NCI-H1105 (cell line): ENCODE data around the gene TAF4.
"Not testable (repeated sequence)": the region's sequence is repeated elsewhere in the genome, so short reads cannot be mapped to it uniquely, and the experiment has no call there.

Experiments used
- DNase-seq: peaks from one replicate; lab custom pipeline; 2025; lab: John Stamatoyannopoulos, UW

Gene TAF4

GRCh38 chr20:62003567-62004405, 61.9 kb downstream of the TAF4 start:
- no peak for DNase-seq

- no peak for DNase-seq
Observed at GRCh38 chr20:62002882-62003480, 62.7 kb downstream of the TAF4 start.

GRCh38 chr20:62001178-62001715, 64.4 kb downstream of the TAF4 start:
- DNase-seq: no peak

- DNase-seq: no peak
Observed at GRCh38 chr20:61998343-61999121, 67.1 kb downstream of the TAF4 start.

- no peak for DNase-seq
Observed at GRCh38 chr20:61997891-61998290, 67.8 kb downstream of the TAF4 start.

GRCh38 chr20:61997372-61997771, 68.3 kb downstream of the TAF4 start:
- no peak for DNase-seq

GRCh38 chr20:61994546-61994945, 71.1 kb downstream of the TAF4 start:
- no peak for DNase-seq

- DNase-seq: no peak
Observed at GRCh38 chr20:61993058-61993457, 72.6 kb downstream of the TAF4 start.

- no peak for DNase-seq
Observed at GRCh38 chr20:61991476-61991875, 74.2 kb downstream of the TAF4 start.

GRCh38 chr20:61990484-61990883, 75.2 kb downstream of the TAF4 start:
- no peak for DNase-seq

- no peak for DNase-seq
Observed at GRCh38 chr20:61989741-61990140, 75.9 kb downstream of the TAF4 start.

- DNase-seq: no peak
Observed at GRCh38 chr20:61988665-61989064, 77.0 kb downstream of the TAF4 start.

GRCh38 chr20:61986762-61987321, 78.8 kb downstream of the TAF4 start:
- DNase-seq: no peak

- DNase-seq: no peak
Observed at GRCh38 chr20:61985096-61985495, 80.6 kb downstream of the TAF4 start.

GRCh38 chr20:61984431-61984830, 81.2 kb downstream of the TAF4 start:
- not testable (repeated sequence) for DNase-seq

- no peak for DNase-seq
Observed at GRCh38 chr20:61983965-61984364, 81.7 kb downstream of the TAF4 start.

GRCh38 chr20:61982951-61983315, 82.7 kb downstream of the TAF4 start:
- no peak for DNase-seq

GRCh38 chr20:61982191-61982950, 83.3 kb downstream of the TAF4 start:
- DNase-seq: no peak

- not testable (repeated sequence) for DNase-seq
Observed at GRCh38 chr20:61981691-61982090, 84.0 kb downstream of the TAF4 start.

- DNase-seq: no peak
Observed at GRCh38 chr20:61980647-61981583, 84.8 kb downstream of the TAF4 start.
